ENCODE results near the gene SETX. TPM values are rescaled to one million over a fixed set of nuclear protein-coding genes. Genes with fewer than 3 reads are reported as not detected.

The SETX gene
- total and polyA plus RNA-seq, 2 donors (not counting 1 experiment from before 2014, with no cell fraction given): 29.2 to 105 TPM

- no peak for ATAC-seq (ENCODE audit: low read depth)
- CTCF ChIA-PET: no interaction called here
- intact Hi-C loops (cut with micrococcal nuclease): no loop called here
- Histone ChIP-seq H2AFZ (ENCODE audit: insufficient read depth, low read depth, low read length, poor library complexity, severe bottlenecking) (no peak overlapping the region), H3K36me3 (replicated peaks in 1 of 2; ENCODE audit: control extremely low read depth in 1 of 2, control insufficient read depth in 1 of 2, extremely low read depth in 1 of 2, insufficient read depth in 2 of 2, low read length in 1 of 2) (no peaks in the 10 kb centered on the region), H3K9ac (ENCODE audit: low read length) (no peak overlapping the region), H3K4me1 (ENCODE audit: control insufficient read depth in 2 of 2, insufficient read depth in 2 of 2, low read length in 2 of 2) (no peaks in the 10 kb centered on the region), H4K20me1 (ENCODE audit: control insufficient read depth, insufficient read depth, low read length, poor library complexity, severe bottlenecking) (no peaks in the 10 kb centered on the region), H3K4me3 (ENCODE audit: control extremely low read depth in 1 of 5, extremely low read depth in 1 of 5, insufficient read depth in 1 of 5, low read depth in 2 of 5, low read length in 4 of 5) (no peak overlapping the region), H3K9me3 (ENCODE audit: control extremely low read depth in 1 of 3, control insufficient read depth in 2 of 3, insufficient read depth in 1 of 3, low read length in 2 of 3) (no peaks in the 10 kb centered on the region), H3K4me2 (replicated peaks; ENCODE audit: low read depth, low read length, poor library complexity, severe bottlenecking) (no peak overlapping the region), H3K79me2 (ENCODE audit: control insufficient read depth, insufficient read depth, low read length) (no peaks in the 10 kb centered on the region), H3K27me3 (replicated peaks in 1 of 4; ENCODE audit: control extremely low read depth in 1 of 4, control insufficient read depth in 3 of 4, insufficient read depth in 4 of 4, low read length in 3 of 4) (peaks cover 0 to 10% (median 0%) of the 10 kb centered on the region in 4 experiments), H3K27ac (ENCODE audit: low read length in 2 of 2) (no peak overlapping the region)
- no peak for TF ChIP-seq CTCF (IDR thresholded peaks at IDR 0.05)
- TF ChIP-seq EZH2 (IDR thresholded peaks at IDR 0.05; ENCODE audit: borderline replicate concordance, insufficient read depth, low read depth, low read length, poor library complexity, severe bottlenecking): no peak
- H3K27ac Mint-ChIP-seq: no peak overlapping the region
- DNase-seq: no peak
- peaks cover 21% of the 10 kb centered on the region for H3K27me3 Mint-ChIP-seq
- 100% methylated on average over 1 of the region's 3 CpGs for WGBS (ENCODE audit: insufficient coverage)
- peaks cover under 1% of the 10 kb centered on the region for H3K9me3 Mint-ChIP-seq (ENCODE audit: insufficient read depth)
- no peaks in the 10 kb centered on the region for H3K4me1 Mint-ChIP-seq
- no peak overlapping the region for H3K4me3 Mint-ChIP-seq
- POLR2A ChIA-PET: interaction anchor here (0.6 kb wide), 1 partner anchor 663 kb away, joined by 4 read pairs; no protein-coding TSS in a partner anchor
These were observed 130.1 kb downstream of the SETX start for GRCh38 chr9:132224645-132225044.

- peaks cover 2% of the 10 kb centered on the region for H3K9me3 Mint-ChIP-seq (ENCODE audit: insufficient read depth)
These were observed 132.8 kb downstream of the SETX start for GRCh38 chr9:132221941-132222340.

More at GRCh38 chr9:132221941-132222340, 132.8 kb downstream of the SETX start:
- Histone ChIP-seq H3K9me3 (ENCODE audit: control extremely low read depth in 1 of 3, control insufficient read depth in 2 of 3, insufficient read depth in 1 of 3, low read length in 2 of 3) (no peaks in the 10 kb centered on the region), H3K4me3 (ENCODE audit: control extremely low read depth in 1 of 5, extremely low read depth in 1 of 5, insufficient read depth in 1 of 5, low read depth in 2 of 5, low read length in 4 of 5) (no peak overlapping the region), H3K4me1 (ENCODE audit: control insufficient read depth in 2 of 2, insufficient read depth in 2 of 2, low read length in 2 of 2) (no peaks in the 10 kb centered on the region), H2AFZ (ENCODE audit: insufficient read depth, low read depth, low read length, poor library complexity, severe bottlenecking) (no peak overlapping the region), H4K20me1 (ENCODE audit: control insufficient read depth, insufficient read depth, low read length, poor library complexity, severe bottlenecking) (no peaks in the 10 kb centered on the region), H3K36me3 (replicated peaks in 1 of 2; ENCODE audit: control extremely low read depth in 1 of 2, control insufficient read depth in 1 of 2, extremely low read depth in 1 of 2, insufficient read depth in 2 of 2, low read length in 1 of 2) (no peaks in the 10 kb centered on the region), H3K9ac (ENCODE audit: low read length) (no peak overlapping the region), H3K27me3 (replicated peaks in 1 of 4; ENCODE audit: control extremely low read depth in 1 of 4, control insufficient read depth in 3 of 4, insufficient read depth in 4 of 4, low read length in 3 of 4) (peaks cover 0 to 13% (median 0%) of the 10 kb centered on the region in 4 experiments), H3K4me2 (replicated peaks; ENCODE audit: low read depth, low read length, poor library complexity, severe bottlenecking) (no peak overlapping the region), H3K79me2 (ENCODE audit: control insufficient read depth, insufficient read depth, low read length) (no peaks in the 10 kb centered on the region), H3K27ac (ENCODE audit: low read length in 2 of 2) (no peak overlapping the region)
- peaks cover 29% of the 10 kb centered on the region for H3K27me3 Mint-ChIP-seq
- no peak for DNase-seq
- intact Hi-C loops (cut with micrococcal nuclease): no loop called here
- no peak overlapping the region for H3K27ac Mint-ChIP-seq
- H3K4me1 Mint-ChIP-seq: no peaks in the 10 kb centered on the region
- WGBS (ENCODE audit: insufficient coverage): 94% methylated on average over 2 of the region's 6 CpGs
- CTCF ChIA-PET: no interaction called here
- no peak overlapping the region for H3K4me3 Mint-ChIP-seq
- POLR2A ChIA-PET: no interaction called here
- TF ChIP-seq CTCF (IDR thresholded peaks at IDR 0.05) (no peak), EZH2 (IDR thresholded peaks at IDR 0.05; ENCODE audit: borderline replicate concordance, insufficient read depth, low read depth, low read length, poor library complexity, severe bottlenecking) (no peak)
- no peak for ATAC-seq (ENCODE audit: low read depth)

All from B cell (primary cell).